H1 (cell line): Measurements from ENCODE around the gene PITPNM1. TPM values are rescaled to one million over a fixed set of nuclear protein-coding genes. Genes with fewer than 3 reads are reported as not detected.

ENCODE experiments used
- CTCF ChIA-PET: fragments of 300-600 bp; sonication (Branson Sonifier 250); formaldehyde crosslinking; loops from one replicate; lab custom pipeline; 2021; ENCODE audit not compliant: partially characterized antibody; lab: Charles Lee
- POLR2A ChIA-PET: fragments of 300-600 bp; sonication (Branson Sonifier 250); formaldehyde crosslinking; loops from one replicate; lab custom pipeline; 2021; ENCODE audit warnings: inconsistent platforms; ENCODE audit not compliant: partially characterized antibody; lab: Charles Lee
- DNase-seq, 2 experiments: peaks; one replicate each; pipeline versions ENCODE4 v3.0.0 to v3.0.0-alpha.2; 2010 to 2022; ENCODE audit warnings: low spot score in 2 of 2, low read depth in 1 of 2, mixed read lengths in 1 of 2
- FAIRE-seq: peaks from 2 replicates; lab custom pipeline; 2011; peaks lifted over from hg19 to GRCh38; lab: Jason Lieb, UNC
- H2AFZ ChIP-seq: 2 replicates; pipeline ENCODE4 v1.8.1; 2012; ENCODE audit warnings: low read length, inconsistent platforms
- H2AK5ac ChIP-seq: 2 replicates; pipeline ENCODE4 v1.6.1; 2013; ENCODE audit warnings: low read depth, low read length
- H2BK120ac ChIP-seq: replicated peaks from 2 replicates; pipeline ENCODE3; 2013; ENCODE audit warnings: low read depth, low read length, inconsistent platforms
- H2BK12ac ChIP-seq: 2 replicates; pipeline ENCODE4 v1.6.1; 2013; ENCODE audit warnings: low read depth, low read length
- H2BK15ac ChIP-seq: 2 replicates; pipeline ENCODE4 v1.6.1; 2013; ENCODE audit warnings: low read length
- H2BK20ac ChIP-seq: 2 replicates; pipeline ENCODE4 v1.6.1; 2013; ENCODE audit warnings: low read length
- H2BK5ac ChIP-seq: 2 replicates; pipeline ENCODE4 v1.6.1; 2013; ENCODE audit warnings: low read depth, low read length
- H3K14ac ChIP-seq: 2 replicates; pipeline ENCODE4 v1.6.1; 2013; ENCODE audit warnings: inconsistent platforms; ENCODE audit not compliant: insufficient read length
- H3K18ac ChIP-seq: 2 replicates; pipeline ENCODE4 v1.6.1; 2013; ENCODE audit warnings: low read length; ENCODE audit errors: extremely low read depth
- H3K23ac ChIP-seq: 2 replicates; pipeline ENCODE4 v1.6.1; 2013; ENCODE audit warnings: inconsistent platforms; ENCODE audit not compliant: insufficient read length
- H3K23me2 ChIP-seq: 2 replicates; pipeline ENCODE4 v1.6.1; 2013; ENCODE audit warnings: low read depth, low read length
- H3K27ac ChIP-seq: 2 replicates; pipeline ENCODE4 v1.6.1; 2011; ENCODE audit warnings: low read depth, low read length, inconsistent platforms
- H3K27me3 ChIP-seq, 4 experiments: replicated peaks in 1 of 4; 1 replicate in 1 of 4; 2 replicates in 3 of 4; pipeline versions ENCODE4 v1.6.1 to v1.8.1; 2011 to 2013; ENCODE audit warnings: low read length in 3 of 4, mild to moderate bottlenecking in 3 of 4, inconsistent platforms in 2 of 4, mixed read lengths in 2 of 4, moderate library complexity in 1 of 4; ENCODE audit not compliant: control insufficient read depth in 3 of 4, insufficient read depth in 3 of 4; ENCODE audit errors: extremely low read depth in 1 of 4
- H3K36me3 ChIP-seq, 4 experiments: 2 replicates each; pipeline versions ENCODE4 v1.6.1 to v1.8.1; 2011 to 2013; ENCODE audit warnings: mild to moderate bottlenecking in 4 of 4, low read length in 3 of 4, moderate library complexity in 2 of 4, control low read depth in 1 of 4, inconsistent platforms in 1 of 4; ENCODE audit not compliant: insufficient read depth in 4 of 4, control insufficient read depth in 2 of 4
- H3K4ac ChIP-seq: replicated peaks from 2 replicates; pipeline ENCODE3; 2013; ENCODE audit warnings: low read length, low read depth, mixed read lengths, inconsistent platforms; ENCODE audit not compliant: insufficient read length
- H3K4me1 ChIP-seq, 4 experiments: replicated peaks in 1 of 4; 1 replicate in 1 of 4; 2 replicates in 3 of 4; pipeline versions ENCODE4 v1.6.1 to v1.8.1; 2011 to 2013; ENCODE audit warnings: low read length in 3 of 4, inconsistent platforms in 2 of 4, mixed read lengths in 1 of 4; ENCODE audit not compliant: insufficient read depth in 4 of 4, control insufficient read depth in 3 of 4
- H3K4me2 ChIP-seq, 2 experiments: 2 replicates each; pipeline versions ENCODE4 v1.6.1 to v1.8.1; 2011 to 2013; ENCODE audit warnings: low read depth in 2 of 2, low read length in 2 of 2, control low read depth in 1 of 2, inconsistent platforms in 1 of 2, mild to moderate bottlenecking in 1 of 2; ENCODE audit not compliant: insufficient read depth in 1 of 2
- H3K4me3 ChIP-seq, 4 experiments: fragments of 200-600, 300-600 bp in 1 of 4; sonication (generic), shearing (Covaris generic), sonication (Bioruptor Twin) in 1 of 4; 2 replicates each; pipeline versions ENCODE4 v1.5.1 to v1.8.1; 2011 to 2016; ENCODE audit warnings: low read length in 4 of 4, low read depth in 3 of 4, control low read depth in 2 of 4, inconsistent platforms in 2 of 4, mild to moderate bottlenecking in 2 of 4, mixed read lengths in 1 of 4, moderate library complexity in 1 of 4; ENCODE audit not compliant: insufficient read depth in 2 of 4; ENCODE audit errors: extremely low read depth in 1 of 4
- H3K56ac ChIP-seq: replicated peaks from 2 replicates; pipeline ENCODE3; 2013; ENCODE audit warnings: low read depth, mild to moderate bottlenecking, mixed read lengths, low read length, inconsistent platforms; ENCODE audit not compliant: insufficient read length
- H3K79me1 ChIP-seq: 2 replicates; pipeline ENCODE4 v1.6.1; 2013; ENCODE audit warnings: low read depth, low read length, control low read depth
- H3K79me2 ChIP-seq, 2 experiments: 2 replicates each; pipeline versions ENCODE4 v1.6.1 to v1.8.1; 2012 to 2013; ENCODE audit warnings: low read length in 2 of 2, mild to moderate bottlenecking in 2 of 2, inconsistent platforms in 1 of 2; ENCODE audit not compliant: insufficient read depth in 2 of 2, control insufficient read depth in 1 of 2
- H3K9ac ChIP-seq, 4 experiments: replicated peaks in 1 of 4; 1 replicate in 1 of 4; 2 replicates in 3 of 4; pipeline versions ENCODE4 v1.6.1 to v1.8.1; 2011 to 2013; ENCODE audit warnings: low read depth in 3 of 4, low read length in 3 of 4, control low read depth in 2 of 4, mild to moderate bottlenecking in 2 of 4, moderate library complexity in 2 of 4, inconsistent platforms in 1 of 4; ENCODE audit errors: extremely low read depth in 1 of 4
- H3K9me3 ChIP-seq, 2 experiments: 2 replicates each; pipeline versions ENCODE4 v1.6.1 to v1.8.1; 2012 to 2013; ENCODE audit warnings: mild to moderate bottlenecking in 2 of 2, moderate library complexity in 2 of 2, control low read depth in 1 of 2, inconsistent platforms in 1 of 2, low read depth in 1 of 2, low read length in 1 of 2, mixed read lengths in 1 of 2; ENCODE audit not compliant: insufficient read depth in 2 of 2
- H4K20me1 ChIP-seq, 2 experiments: replicated peaks in 1 of 2; 2 replicates each; pipeline versions ENCODE3 to v1.8.1; 2011 to 2013; ENCODE audit warnings: inconsistent platforms in 2 of 2, low read length in 2 of 2, mild to moderate bottlenecking in 1 of 2; ENCODE audit not compliant: insufficient read depth in 2 of 2, control insufficient read depth in 1 of 2
- H4K5ac ChIP-seq: 2 replicates; pipeline ENCODE4 v1.6.1; 2013; ENCODE audit warnings: low read length, low read depth, mixed read lengths, inconsistent platforms; ENCODE audit not compliant: insufficient read length
- H4K8ac ChIP-seq: 2 replicates; pipeline ENCODE4 v1.8.0; 2013; ENCODE audit warnings: mild to moderate bottlenecking, moderate library complexity, low read length, inconsistent platforms; ENCODE audit not compliant: insufficient read depth; ENCODE audit errors: extremely low read depth
- H4K91ac ChIP-seq: replicated peaks from 2 replicates; pipeline ENCODE3; 2013; ENCODE audit warnings: low read length, mixed read lengths, inconsistent platforms; ENCODE audit not compliant: insufficient read length
- CHD2 ChIP-seq: IDR thresholded peaks from 2 replicates; pipeline ENCODE4 v1.6.1; 2012; ENCODE audit warnings: low read length, improper control_type of control experiment
- JUND ChIP-seq: IDR thresholded peaks from 2 replicates; pipeline ENCODE4 v1.6.1; 2011; ENCODE audit warnings: mild to moderate bottlenecking, improper control_type of control experiment, low read length
- KDM4A ChIP-seq: IDR thresholded peaks from one replicate; pipeline ENCODE4 v1.7.1; 2012; ENCODE audit warnings: low read depth, mild to moderate bottlenecking, moderate library complexity, low read length, inconsistent platforms; ENCODE audit not compliant: severe bottlenecking
- NANOG ChIP-seq: IDR thresholded peaks from 2 replicates; pipeline ENCODE4 v1.6.1; 2011; ENCODE audit warnings: low read length, low read depth, mild to moderate bottlenecking, inconsistent platforms; ENCODE audit not compliant: insufficient read depth, poor library complexity, severe bottlenecking
- PHF8 ChIP-seq: fragments of 200-600 bp; sonication (generic); conservative IDR thresholded peaks from 2 replicates; pipeline ENCODE4 v1.7.1; 2012; ENCODE audit warnings: low read depth, mild to moderate bottlenecking, inconsistent platforms, low read length, moderate library complexity
- RAD21 ChIP-seq, 2 experiments: IDR thresholded peaks in 1 of 2; conservative IDR thresholded peaks in 1 of 2; 2 replicates each; pipeline ENCODE4 v1.6.1; 2011; ENCODE audit warnings: low read depth in 2 of 2, low read length in 2 of 2, improper control_type of control experiment in 1 of 2, inconsistent platforms in 1 of 2, mild to moderate bottlenecking in 1 of 2, moderate library complexity in 1 of 2
- SIN3A ChIP-seq, 2 experiments: IDR thresholded peaks in 1 of 2; conservative IDR thresholded peaks in 1 of 2; 2 replicates each; pipeline ENCODE4 v1.6.1; 2011 to 2012; ENCODE audit warnings: low read length in 2 of 2, improper control_type of control experiment in 1 of 2, low read depth in 1 of 2, mild to moderate bottlenecking in 1 of 2
- SP4 ChIP-seq: IDR thresholded peaks from 2 replicates; pipeline ENCODE4 v1.6.1; 2012; ENCODE audit warnings: low read length, inconsistent platforms
- WGBS, 2 experiments: shearing (Covaris generic) in 1 of 2; methylation state at CpG; one replicate each; pipeline versions ENCODE4 v1.1.6 to v1.1.7; 2013 to 2015; ENCODE audit warnings: low lambda C conversion rate in 2 of 2, mixed read lengths in 2 of 2, inconsistent platforms in 1 of 2, low coverage in 1 of 2, missing lambda C conversion rate in 1 of 2; ENCODE audit not compliant: insufficient replicate concordance in 2 of 2, insufficient coverage in 1 of 2, insufficient read length in 1 of 2; ENCODE audit errors: extremely low coverage in 1 of 2, missing lambda C conversion rate in 1 of 2; 5-methylcytosine and 5-hydroxymethylcytosine counted together
- polyA plus RNA-seq, 7 experiments: library from polyadenylated mRNA; depleted of rRNA in 3 of 7; stranded (reverse) in 5 of 7; unstranded in 2 of 7; fragments of >200 nt in 5 of 7; fragments of 200-250 nt in 2 of 7; gene quantifications; 1 replicate in 5 of 7; 2 replicates in 1 of 7; 4 replicates in 1 of 7; pipeline versions ENCODE4 v1.2.1 to v1.2.3, GENCODE V29; 2011 to 2013; ENCODE audit warnings: missing spikeins in 2 of 7, mixed read lengths in 2 of 7
- total RNA-seq: library from RNA; stranded (reverse); fragmentation: NEBNext Ultra II Directional; extraction: Animal tissue kit (Norgen Biotek cat#: 25700); gene quantifications from 2 replicates; pipeline ENCODE4 v1.2.1, GENCODE V29; 2021
- TF ChIP-seq, protein P1 (sequence below): IDR thresholded peaks from 2 replicates; pipeline ENCODE4 v1.6.1; 2011; ENCODE audit warnings: low read length, improper control_type of control experiment

The PITPNM1 gene
- total and polyA plus RNA-seq, 2 of the 8 experiments (the other 6 are each of a cell fraction or from before 2014, with no cell fraction given), result 27.2 to 52.7 TPM

DNA sequence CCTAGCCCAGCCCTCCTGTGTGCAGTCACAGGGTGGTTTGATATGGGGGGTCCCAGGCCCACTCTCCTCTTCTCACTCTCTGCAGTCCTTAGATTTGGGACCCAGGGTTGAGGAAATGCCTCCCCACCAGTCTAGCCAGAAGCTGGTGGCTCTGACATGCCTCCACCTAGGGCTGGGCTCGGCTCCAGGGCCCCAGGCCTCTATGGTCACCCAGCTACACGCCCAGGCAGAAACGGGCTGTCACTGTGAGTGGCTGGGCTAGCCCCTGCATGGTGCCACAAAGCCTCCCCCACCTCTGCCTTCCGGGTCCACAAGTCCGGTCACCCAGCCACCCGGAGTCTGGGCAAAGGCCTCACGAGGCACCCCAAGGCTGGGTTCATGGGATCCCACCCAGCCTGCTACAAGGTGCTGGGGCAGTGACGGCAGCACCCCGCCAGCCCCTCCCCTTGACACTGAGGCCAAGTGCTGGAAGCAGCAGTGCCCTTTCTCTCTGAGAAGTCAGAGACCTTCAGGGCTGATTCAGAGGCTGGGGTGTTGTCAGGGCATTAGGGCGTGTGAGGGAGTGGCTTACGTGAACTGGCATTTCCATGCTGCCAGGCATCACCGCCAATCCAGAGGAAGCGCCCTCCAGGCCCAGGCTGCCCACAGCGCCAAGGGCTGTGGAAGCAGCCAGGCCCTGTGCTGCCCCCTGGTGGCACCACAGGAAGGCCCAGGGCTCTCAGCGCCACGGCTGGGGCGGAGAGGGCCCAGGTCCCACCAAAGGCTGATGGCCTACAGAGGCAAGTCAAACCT lies 638 bp upstream of the PITPNM1 start:
- Histone ChIP-seq H3K4me2 (peak overlapping the region; percentile 38 to 70), H3K9me3 (no peaks in the 10 kb centered on the region)
- CTCF ChIA-PET, result interaction anchor here (0.8 to 2.0 kb wide), 8 partner anchors 10 to 124 kb away, joined by 3 to 8 read pairs (median 3); partner anchors contain the start of gene CABP4
- peak; percentile 74 to 86 for TF ChIP-seq RAD21 (IDR thresholded peaks at IDR 0.05 in 1 of 2, conservative IDR thresholded peaks at IDR 0.05 in 1 of 2; ENCODE audit: low read depth in 2 of 2, low read length in 2 of 2)
- no peak for TF ChIP-seq SP4
- TF ChIP-seq PHF8, result no peak
- TF ChIP-seq CHD2, result no peak
- no peak for TF ChIP-seq KDM4A
- TF ChIP-seq NANOG, result no peak
- TF ChIP-seq JUND, result no peak
- peak in 1 of 2 experiments; percentile 87; a peak in 2 of 4 replicates for TF ChIP-seq SIN3A (conservative IDR thresholded peaks at IDR 0.05 in 1 of 2, IDR thresholded peaks at IDR 0.05 in 1 of 2; ENCODE audit: low read depth in 1 of 2, low read length in 2 of 2)
- TF ChIP-seq, protein P1, sequence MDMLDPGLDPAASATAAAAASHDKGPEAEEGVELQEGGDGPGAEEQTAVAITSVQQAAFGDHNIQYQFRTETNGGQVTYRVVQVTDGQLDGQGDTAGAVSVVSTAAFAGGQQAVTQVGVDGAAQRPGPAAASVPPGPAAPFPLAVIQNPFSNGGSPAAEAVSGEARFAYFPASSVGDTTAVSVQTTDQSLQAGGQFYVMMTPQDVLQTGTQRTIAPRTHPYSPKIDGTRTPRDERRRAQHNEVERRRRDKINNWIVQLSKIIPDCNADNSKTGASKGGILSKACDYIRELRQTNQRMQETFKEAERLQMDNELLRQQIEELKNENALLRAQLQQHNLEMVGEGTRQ, result peak; percentile 24; the same call in 1 of the 2 replicates

More for the DNA sequence above, 638 bp upstream of the PITPNM1 start:
- WGBS, 2 experiments, result 52% methylated on average over 17 of the region's 17 CpGs; no CpG with 5 or more reads in 1 of the 2 experiments
- H2BK5ac ChIP-seq, result no peak overlapping the region; the same call in 1 of the 2 replicates
- H3K23ac ChIP-seq, result no peak overlapping the region
- POLR2A ChIA-PET, result interaction anchor here (0.6 to 1.5 kb wide), 4 partner anchors 15 to 135 kb away, joined by 3 to 4 read pairs (median 3); partner anchors contain the start of gene TMEM134
- H2AK5ac ChIP-seq, result no peak overlapping the region; the same call in 1 of the 2 replicates
- no peak overlapping the region for H2BK12ac ChIP-seq
- H4K5ac ChIP-seq, result no peak overlapping the region
- no peak overlapping the region for H2BK120ac ChIP-seq
- H3K4me1 ChIP-seq, result peaks cover 0 to 30% (median 10%) of the 10 kb centered on the region in 4 experiments; a peak in 6 of 7 replicates
- peaks cover 0 to 8% (median 4%) of the 10 kb centered on the region in 4 experiments; a peak in 3 of 7 replicates for H3K27me3 ChIP-seq
- peaks cover 0 to 8% (median 0%) of the 10 kb centered on the region in 4 experiments; a peak in 4 of 8 replicates for H3K36me3 ChIP-seq
- H4K91ac ChIP-seq, result no peak overlapping the region
- no peak overlapping the region for H3K4ac ChIP-seq
- no peak overlapping the region for H3K14ac ChIP-seq
- FAIRE-seq (no peak), DNase-seq (peak; percentile 81 to 91)
- H3K79me2 ChIP-seq, result 0 out of 4 replicates have a peak, but pooled peaks cover 0 to 8% of the 10 kb centered on the region in 2 experiments
- no peaks in the 10 kb centered on the region for H3K79me1 ChIP-seq
- peak overlapping the region in 1 of 4 experiments; percentile 94; a peak in 3 of 8 replicates for H3K4me3 ChIP-seq
- H2BK20ac ChIP-seq, result no peak overlapping the region
- no peak overlapping the region for H2AFZ ChIP-seq
- H4K8ac ChIP-seq, result no peak overlapping the region
- peaks cover 23% of the 10 kb centered on the region for H3K23me2 ChIP-seq
- peak overlapping the region; percentile 38 for H3K18ac ChIP-seq
- no peak overlapping the region for H3K27ac ChIP-seq
- no peak overlapping the region for H3K56ac ChIP-seq
- H2BK15ac ChIP-seq, result no peak overlapping the region; the same call in 1 of the 2 replicates
- H4K20me1 ChIP-seq, result peaks cover 6 to 16% of the 10 kb centered on the region in 2 experiments
- no peak overlapping the region for H3K9ac ChIP-seq
